Middle frontal gyrus (tissue), 1 donor: ENCODE measurements around the gene KCNJ18.
"Not testable (repeated sequence)": the region's sequence is repeated elsewhere in the genome, so short reads cannot be mapped to it uniquely, and the experiment has no call there.

Experiments used
- DNase-seq: peaks from one replicate; pipeline ENCODE4 v3.0.0-alpha.2; 2015; ENCODE audit warnings: low spot score; ENCODE audit errors: extremely low spot score

KCNJ18 gene

DNA sequence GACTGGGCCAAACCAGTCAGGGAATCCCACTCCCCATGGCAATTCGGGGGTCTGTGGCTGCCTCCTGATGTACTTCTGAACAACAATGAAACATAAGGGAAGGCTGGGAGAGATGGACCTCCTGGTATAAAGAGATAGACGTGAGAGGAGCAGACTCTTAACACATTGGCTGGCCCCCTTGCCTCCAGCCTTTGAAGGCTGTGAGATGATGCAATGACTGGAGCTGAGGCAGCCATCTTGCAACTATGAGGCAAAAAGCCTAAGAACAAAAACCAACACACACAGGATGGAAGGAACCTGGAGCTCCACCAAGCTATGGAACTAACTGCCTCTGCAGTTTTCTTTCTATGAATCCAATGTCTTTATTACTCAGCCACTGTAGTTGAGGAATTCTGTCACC lies 58.8 kb downstream of the KCNJ18 start:
- DNase-seq: not testable (repeated sequence)
